Measurements from ENCODE around the gene ZNF532. TPM values are rescaled to one million over a fixed set of nuclear protein-coding genes. Genes with fewer than 3 reads are reported as not detected.

The ZNF532 gene
- total and polyA plus RNA-seq, 2 donors (not counting 3 experiments of a cell fraction or from before 2014, with no cell fraction given) = 42.3 to 70.1 TPM

DNA sequence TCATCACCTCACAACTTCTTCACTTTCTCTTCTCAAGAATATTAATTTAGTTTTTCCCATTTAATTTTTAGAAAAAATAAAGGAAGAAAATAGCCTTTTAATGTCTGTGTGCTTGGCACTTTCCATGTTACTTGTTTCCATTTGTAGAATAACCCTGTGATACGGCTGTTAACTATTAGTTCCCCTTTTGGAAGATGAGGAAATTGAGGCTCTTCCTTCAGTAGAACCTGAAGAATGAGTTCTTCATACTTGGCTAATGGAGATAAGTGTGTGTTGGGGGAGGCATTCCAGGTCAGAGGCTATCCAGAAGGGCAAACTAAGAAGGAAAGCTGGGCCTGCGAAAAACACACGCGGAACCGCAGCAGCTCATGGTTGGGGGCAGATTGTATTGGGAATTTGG lies 38.3 kb downstream of the ZNF532 start:
- DNase-seq (ENCODE audit: low read depth, low spot score) (no peak), FAIRE-seq (no peak)
- Histone ChIP-seq H3K9ac (replicated peaks; ENCODE audit: extremely low read depth, insufficient read depth, low read length) (no peak overlapping the region), H3K4me1 (ENCODE audit: control insufficient read depth, extremely low read depth, insufficient read depth, low read length) (no peaks in the 10 kb centered on the region), H3K27me3 (ENCODE audit: control insufficient read depth in 2 of 2, insufficient read depth in 2 of 2, low read length in 2 of 2) (no peaks in the 10 kb centered on the region), H3K27ac (ENCODE audit: insufficient read depth, low read depth, low read length) (no peak overlapping the region), H3K4me3 (replicated peaks in 1 of 3; ENCODE audit: insufficient read depth in 1 of 3, low read depth in 1 of 3, low read length in 3 of 3) (no peak overlapping the region), H2AFZ (ENCODE audit: low read depth, low read length) (no peak overlapping the region), H3K9me1 (replicated peaks; ENCODE audit: control insufficient read depth, extremely low read depth, insufficient read depth, low read length) (no peaks in the 10 kb centered on the region), H3K4me2 (ENCODE audit: insufficient read depth, low read length) (no peak overlapping the region), H3K9me3 (replicated peaks; ENCODE audit: control insufficient read depth, insufficient read depth, low read length) (no peaks in the 10 kb centered on the region), H3K36me3 (ENCODE audit: control insufficient read depth in 2 of 2, extremely low read depth in 1 of 2, insufficient read depth in 2 of 2, low read length in 2 of 2) (peaks cover 3 to 4% of the 10 kb centered on the region in 2 experiments), H4K20me1 (replicated peaks; ENCODE audit: control insufficient read depth, extremely low read depth, insufficient read depth, low read length) (no peaks in the 10 kb centered on the region), H3K79me2 (ENCODE audit: control insufficient read depth, insufficient read depth, low read length) (no peaks in the 10 kb centered on the region)
- no TSS peak for BruUV-seq (replicated peaks)
- POLR2A ChIA-PET = interaction anchor here (0.7 kb wide), 1 partner anchor 177 kb away, joined by 8 read pairs; no protein-coding TSS in a partner anchor
- intact Hi-C loops (cut with micrococcal nuclease) = no loop called here
- TF ChIP-seq POLR2A (IDR thresholded peaks at IDR 0.05; ENCODE audit: low read depth, low read length) = no peak
- TF ChIP-seq MAX (IDR thresholded peaks at IDR 0.05; ENCODE audit: insufficient read depth, insufficient read length) = no peak
- no peak for TF ChIP-seq POLR2AphosphoS5 (IDR thresholded peaks at IDR 0.05; ENCODE audit: insufficient read depth, low read depth, low read length)
- TF ChIP-seq FOS (IDR thresholded peaks at IDR 0.05; ENCODE audit: borderline replicate concordance, insufficient read depth, low read length) = no peak
- no peak for TF ChIP-seq CTCF (IDR thresholded peaks at IDR 0.05; ENCODE audit: extremely low read depth in 1 of 2, insufficient read depth in 1 of 2, low read depth in 1 of 2, low read length in 2 of 2)
- no peak for TF ChIP-seq EZH2 (IDR thresholded peaks at IDR 0.05; ENCODE audit: borderline replicate concordance, low read depth, low read length, severe bottlenecking)
- TF ChIP-seq MYC (IDR thresholded peaks at IDR 0.05; ENCODE audit: low read depth, low read length) = no peak
- no peak for TF ChIP-seq GATA2 (IDR thresholded peaks at IDR 0.05; ENCODE audit: insufficient read depth, insufficient read length, low read depth, low read length)
- no peak for TF ChIP-seq JUN (IDR thresholded peaks at IDR 0.05; ENCODE audit: borderline replicate concordance, insufficient read depth, insufficient read length, low read depth)
- dilution Hi-C loops (cut with MboI; ENCODE audit: extremely low pct_ligation_motif_present, low sequenced_read_pairs) = no loop called here
- CTCF ChIA-PET = no interaction called here
